HepG2 (cell line): ENCODE measurements around the gene SLC38A2. TPM values are rescaled to one million over a fixed set of nuclear protein-coding genes. Genes with fewer than 3 reads are reported as not detected.

ENCODE experiments used
- CBX5 ChIP-seq: sonication (generic); formaldehyde crosslinking; IDR thresholded peaks from 2 replicates; pipeline ENCODE4 v1.4.0; 2020; ENCODE audit warnings: missing genetic modification reagents, borderline replicate concordance
- FOXA1 ChIP-seq, 2 experiments: fragments of 450-650 bp in 1 of 2; sonication (generic) in 1 of 2; formaldehyde crosslinking in 1 of 2; IDR thresholded peaks; 2 replicates each; pipeline versions ENCODE4 v1.4.0 to v1.6.1; 2016 to 2020; ENCODE audit warnings: missing genetic modification reagents in 1 of 2
- KLF11 ChIP-seq: IDR thresholded peaks from 2 replicates; pipeline ENCODE4 v1.6.1; 2016; ENCODE audit warnings: missing compliant biosample characterization
- MEIS1 ChIP-seq: sonication (generic); formaldehyde crosslinking; IDR thresholded peaks from 2 replicates; pipeline ENCODE4 v1.9.0; 2021; ENCODE audit warnings: mild to moderate bottlenecking, missing genetic modification reagents, moderate library complexity, borderline replicate concordance
- MIER3 ChIP-seq: IDR thresholded peaks from 2 replicates; pipeline ENCODE4 v1.6.1; 2016; ENCODE audit warnings: missing compliant biosample characterization, borderline replicate concordance
- RBFOX2 ChIP-seq: fragments of 200-400 bp; formaldehyde crosslinking; IDR thresholded peaks from 2 replicates; pipeline ENCODE4 v1.6.1; 2017; ENCODE audit warnings: low read depth, mild to moderate bottlenecking, low read length
- TGIF2 ChIP-seq: IDR thresholded peaks from 2 replicates; pipeline ENCODE4 v1.6.1; 2016; ENCODE audit warnings: control low read depth, missing compliant biosample characterization
- ZNF510 ChIP-seq: sonication (generic); formaldehyde crosslinking; IDR thresholded peaks from 2 replicates; pipeline ENCODE4 v1.4.0; 2020; ENCODE audit warnings: low read depth, mild to moderate bottlenecking, missing genetic modification reagents
- polyA plus RNA-seq, 8 experiments: library from polyadenylated mRNA; depleted of rRNA in 3 of 8; stranded (reverse) in 7 of 8; unstranded in 1 of 8; fragments of >200 nt; fragmentation: Illumina TruSeq in 4 of 8; extraction: Trizol in 4 of 8; gene quantifications; 2 replicates each; pipeline versions ENCODE4 v1.2.1 to v1.2.3, GENCODE V29; 2011 to 2016; ENCODE audit warnings: low read depth in 4 of 8, missing spikeins in 1 of 8, mixed read lengths in 1 of 8; ENCODE audit not compliant: insufficient read depth in 1 of 8
- total RNA-seq, 5 experiments: library from RNA; depleted of rRNA; stranded (reverse); fragments of >200 nt; fragmentation: Illumina TruSeq; extraction: Trizol; gene quantifications; 2 replicates each; pipeline ENCODE4 v1.2.3, GENCODE V29; 2016; ENCODE audit warnings: low read depth in 1 of 5
- TF ChIP-seq, protein P1 (sequence below): IDR thresholded peaks from 2 replicates; pipeline ENCODE4 v1.6.1; 2016; ENCODE audit warnings: mild to moderate bottlenecking
- TF ChIP-seq, protein P2 (sequence below): sonication (generic); formaldehyde crosslinking; IDR thresholded peaks from 2 replicates; pipeline ENCODE4 v1.4.0; 2020; ENCODE audit warnings: missing genetic modification reagents
- TF ChIP-seq, protein P3 (sequence below): sonication (generic); formaldehyde crosslinking; IDR thresholded peaks from 2 replicates; pipeline ENCODE4 v1.4.0; 2020; ENCODE audit warnings: missing genetic modification reagents; ENCODE audit errors: not compliant biosample characterization
- TF ChIP-seq, protein P4 (sequence below): sonication (generic); formaldehyde crosslinking; IDR thresholded peaks from 2 replicates; pipeline ENCODE4 v1.8.0; 2022; ENCODE audit warnings: mild to moderate bottlenecking, missing genetic modification reagents, borderline replicate concordance
- TF ChIP-seq, protein P5 (sequence below): sonication (generic); formaldehyde crosslinking; IDR thresholded peaks from 2 replicates; pipeline ENCODE4 v1.4.0; 2020; ENCODE audit warnings: mild to moderate bottlenecking, missing genetic modification reagents
- TF ChIP-seq, protein P6 (sequence below): sonication (generic); formaldehyde crosslinking; IDR thresholded peaks from 2 replicates; pipeline ENCODE4 v1.9.0; 2021; ENCODE audit warnings: missing genetic modification reagents, borderline replicate concordance

The SLC38A2 gene
- total and polyA plus RNA-seq, 2 of the 13 experiments (the other 11 are each of a cell fraction or from before 2014, with no cell fraction given) = 368 to 880 TPM

DNA sequence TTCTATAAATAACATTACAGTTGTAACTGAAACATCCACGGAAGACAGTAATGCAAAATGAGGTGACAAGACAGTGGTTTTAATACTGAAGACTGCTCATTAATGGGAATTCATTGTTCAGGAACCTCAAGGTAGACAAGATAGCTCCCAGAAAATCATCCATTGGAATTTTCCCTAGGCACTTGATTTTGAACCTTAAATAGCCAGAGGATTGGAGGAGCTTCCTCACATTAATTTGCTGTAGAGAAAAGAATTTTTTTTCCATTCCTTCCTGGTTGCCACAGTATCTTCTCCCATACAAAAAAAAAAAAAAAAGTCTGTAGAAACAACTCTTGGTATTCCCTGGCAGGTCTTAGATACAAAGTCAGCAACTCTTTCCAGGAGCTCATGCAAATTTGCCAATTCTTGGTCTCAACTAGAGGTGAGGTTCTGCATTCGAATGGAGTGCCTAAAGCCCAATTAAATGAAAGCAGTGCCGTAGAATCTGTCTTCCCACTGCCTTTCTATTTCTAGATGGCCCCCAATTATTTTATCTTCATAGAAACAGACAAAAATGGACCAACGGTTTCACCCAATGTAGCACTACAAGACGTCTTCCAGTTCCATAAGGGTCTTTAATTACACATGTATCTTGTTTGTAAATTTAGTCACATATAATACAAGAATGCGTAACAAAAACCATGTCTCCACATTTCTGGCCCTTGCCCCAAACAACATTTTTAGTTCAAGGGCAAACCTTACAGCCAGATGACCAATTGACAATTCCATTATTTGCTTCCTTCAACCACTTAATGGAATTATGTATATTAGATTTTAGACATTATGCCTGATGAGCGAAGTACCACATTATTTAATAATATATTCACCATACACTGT, 13.5 kb downstream of the SLC38A2 start (continued):
- TF ChIP-seq, protein P1, sequence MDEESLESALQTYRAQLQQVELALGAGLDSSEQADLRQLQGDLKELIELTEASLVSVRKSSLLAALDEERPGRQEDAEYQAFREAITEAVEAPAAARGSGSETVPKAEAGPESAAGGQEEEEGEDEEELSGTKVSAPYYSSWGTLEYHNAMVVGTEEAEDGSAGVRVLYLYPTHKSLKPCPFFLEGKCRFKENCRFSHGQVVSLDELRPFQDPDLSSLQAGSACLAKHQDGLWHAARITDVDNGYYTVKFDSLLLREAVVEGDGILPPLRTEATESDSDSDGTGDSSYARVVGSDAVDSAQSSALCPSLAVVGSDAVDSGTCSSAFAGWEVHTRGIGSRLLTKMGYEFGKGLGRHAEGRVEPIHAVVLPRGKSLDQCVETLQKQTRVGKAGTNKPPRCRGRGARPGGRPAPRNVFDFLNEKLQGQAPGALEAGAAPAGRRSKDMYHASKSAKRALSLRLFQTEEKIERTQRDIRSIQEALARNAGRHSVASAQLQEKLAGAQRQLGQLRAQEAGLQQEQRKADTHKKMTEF (CRISPR knock-in tag) = peak; percentile 13; the same call in 1 of the 2 replicates
- TF ChIP-seq MIER3 = 0 out of 2 replicates have a peak, but pooled peaks have one; percentile 3
- TF ChIP-seq CBX5 (CRISPR knock-in tag) = no peak
- TF ChIP-seq TGIF2 = 0 out of 2 replicates have a peak, but pooled peaks have one; percentile 15
- TF ChIP-seq RBFOX2 = peak; percentile 79
- TF ChIP-seq, protein P2, sequence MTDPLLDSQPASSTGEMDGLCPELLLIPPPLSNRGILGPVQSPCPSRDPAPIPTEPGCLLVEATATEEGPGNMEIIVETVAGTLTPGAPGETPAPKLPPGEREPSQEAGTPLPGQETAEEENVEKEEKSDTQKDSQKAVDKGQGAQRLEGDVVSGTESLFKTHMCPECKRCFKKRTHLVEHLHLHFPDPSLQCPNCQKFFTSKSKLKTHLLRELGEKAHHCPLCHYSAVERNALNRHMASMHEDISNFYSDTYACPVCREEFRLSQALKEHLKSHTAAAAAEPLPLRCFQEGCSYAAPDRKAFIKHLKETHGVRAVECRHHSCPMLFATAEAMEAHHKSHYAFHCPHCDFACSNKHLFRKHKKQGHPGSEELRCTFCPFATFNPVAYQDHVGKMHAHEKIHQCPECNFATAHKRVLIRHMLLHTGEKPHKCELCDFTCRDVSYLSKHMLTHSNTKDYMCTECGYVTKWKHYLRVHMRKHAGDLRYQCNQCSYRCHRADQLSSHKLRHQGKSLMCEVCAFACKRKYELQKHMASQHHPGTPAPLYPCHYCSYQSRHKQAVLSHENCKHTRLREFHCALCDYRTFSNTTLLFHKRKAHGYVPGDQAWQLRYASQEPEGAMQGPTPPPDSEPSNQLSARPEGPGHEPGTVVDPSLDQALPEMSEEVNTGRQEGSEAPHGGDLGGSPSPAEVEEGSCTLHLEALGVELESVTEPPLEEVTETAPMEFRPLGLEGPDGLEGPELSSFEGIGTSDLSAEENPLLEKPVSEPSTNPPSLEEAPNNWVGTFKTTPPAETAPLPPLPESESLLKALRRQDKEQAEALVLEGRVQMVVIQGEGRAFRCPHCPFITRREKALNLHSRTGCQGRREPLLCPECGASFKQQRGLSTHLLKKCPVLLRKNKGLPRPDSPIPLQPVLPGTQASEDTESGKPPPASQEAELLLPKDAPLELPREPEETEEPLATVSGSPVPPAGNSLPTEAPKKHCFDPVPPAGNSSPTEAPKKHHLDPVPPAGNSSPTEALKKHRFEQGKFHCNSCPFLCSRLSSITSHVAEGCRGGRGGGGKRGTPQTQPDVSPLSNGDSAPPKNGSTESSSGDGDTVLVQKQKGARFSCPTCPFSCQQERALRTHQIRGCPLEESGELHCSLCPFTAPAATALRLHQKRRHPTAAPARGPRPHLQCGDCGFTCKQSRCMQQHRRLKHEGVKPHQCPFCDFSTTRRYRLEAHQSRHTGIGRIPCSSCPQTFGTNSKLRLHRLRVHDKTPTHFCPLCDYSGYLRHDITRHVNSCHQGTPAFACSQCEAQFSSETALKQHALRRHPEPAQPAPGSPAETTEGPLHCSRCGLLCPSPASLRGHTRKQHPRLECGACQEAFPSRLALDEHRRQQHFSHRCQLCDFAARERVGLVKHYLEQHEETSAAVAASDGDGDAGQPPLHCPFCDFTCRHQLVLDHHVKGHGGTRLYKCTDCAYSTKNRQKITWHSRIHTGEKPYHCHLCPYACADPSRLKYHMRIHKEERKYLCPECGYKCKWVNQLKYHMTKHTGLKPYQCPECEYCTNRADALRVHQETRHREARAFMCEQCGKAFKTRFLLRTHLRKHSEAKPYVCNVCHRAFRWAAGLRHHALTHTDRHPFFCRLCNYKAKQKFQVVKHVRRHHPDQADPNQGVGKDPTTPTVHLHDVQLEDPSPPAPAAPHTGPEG (CRISPR knock-in tag) = no peak
- TF ChIP-seq, protein P3, sequence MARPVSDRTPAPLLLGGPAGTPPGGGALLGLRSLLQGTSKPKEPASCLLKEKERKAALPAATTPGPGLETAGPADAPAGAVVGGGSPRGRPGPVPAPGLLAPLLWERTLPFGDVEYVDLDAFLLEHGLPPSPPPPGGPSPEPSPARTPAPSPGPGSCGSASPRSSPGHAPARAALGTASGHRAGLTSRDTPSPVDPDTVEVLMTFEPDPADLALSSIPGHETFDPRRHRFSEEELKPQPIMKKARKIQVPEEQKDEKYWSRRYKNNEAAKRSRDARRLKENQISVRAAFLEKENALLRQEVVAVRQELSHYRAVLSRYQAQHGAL (CRISPR knock-in tag) = no peak
- TF ChIP-seq, protein P4, sequence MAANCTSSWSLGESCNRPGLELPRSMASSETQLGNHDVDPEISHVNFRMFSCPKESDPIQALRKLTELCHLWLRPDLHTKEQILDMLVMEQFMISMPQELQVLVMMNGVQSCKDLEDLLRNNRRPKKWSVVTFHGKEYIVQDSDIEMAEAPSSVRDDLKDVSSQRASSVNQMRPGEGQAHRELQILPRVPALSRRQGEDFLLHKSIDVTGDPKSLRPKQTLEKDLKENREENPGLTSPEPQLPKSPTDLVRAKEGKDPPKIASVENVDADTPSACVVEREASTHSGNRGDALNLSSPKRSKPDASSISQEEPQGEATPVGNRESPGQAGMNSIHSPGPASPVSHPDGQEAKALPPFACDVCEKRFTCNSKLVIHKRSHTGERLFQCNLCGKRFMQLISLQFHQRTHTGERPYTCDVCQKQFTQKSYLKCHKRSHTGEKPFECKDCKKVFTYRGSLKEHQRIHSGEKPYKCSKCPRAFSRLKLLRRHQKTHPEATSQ (CRISPR knock-in tag) = no peak
- no peak for TF ChIP-seq ZNF510 (CRISPR knock-in tag)
- TF ChIP-seq, protein P5, sequence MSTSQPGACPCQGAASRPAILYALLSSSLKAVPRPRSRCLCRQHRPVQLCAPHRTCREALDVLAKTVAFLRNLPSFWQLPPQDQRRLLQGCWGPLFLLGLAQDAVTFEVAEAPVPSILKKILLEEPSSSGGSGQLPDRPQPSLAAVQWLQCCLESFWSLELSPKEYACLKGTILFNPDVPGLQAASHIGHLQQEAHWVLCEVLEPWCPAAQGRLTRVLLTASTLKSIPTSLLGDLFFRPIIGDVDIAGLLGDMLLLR (CRISPR knock-in tag) = no peak
- TF ChIP-seq KLF11 (CRISPR knock-in tag) = no peak
- TF ChIP-seq FOXA1 (IDR thresholded peaks at IDR 0.05) = no peak
- TF ChIP-seq FOXA1 (CRISPR knock-in tag; IDR thresholded peaks at IDR 0.05) = no peak
- TF ChIP-seq, protein P6, sequence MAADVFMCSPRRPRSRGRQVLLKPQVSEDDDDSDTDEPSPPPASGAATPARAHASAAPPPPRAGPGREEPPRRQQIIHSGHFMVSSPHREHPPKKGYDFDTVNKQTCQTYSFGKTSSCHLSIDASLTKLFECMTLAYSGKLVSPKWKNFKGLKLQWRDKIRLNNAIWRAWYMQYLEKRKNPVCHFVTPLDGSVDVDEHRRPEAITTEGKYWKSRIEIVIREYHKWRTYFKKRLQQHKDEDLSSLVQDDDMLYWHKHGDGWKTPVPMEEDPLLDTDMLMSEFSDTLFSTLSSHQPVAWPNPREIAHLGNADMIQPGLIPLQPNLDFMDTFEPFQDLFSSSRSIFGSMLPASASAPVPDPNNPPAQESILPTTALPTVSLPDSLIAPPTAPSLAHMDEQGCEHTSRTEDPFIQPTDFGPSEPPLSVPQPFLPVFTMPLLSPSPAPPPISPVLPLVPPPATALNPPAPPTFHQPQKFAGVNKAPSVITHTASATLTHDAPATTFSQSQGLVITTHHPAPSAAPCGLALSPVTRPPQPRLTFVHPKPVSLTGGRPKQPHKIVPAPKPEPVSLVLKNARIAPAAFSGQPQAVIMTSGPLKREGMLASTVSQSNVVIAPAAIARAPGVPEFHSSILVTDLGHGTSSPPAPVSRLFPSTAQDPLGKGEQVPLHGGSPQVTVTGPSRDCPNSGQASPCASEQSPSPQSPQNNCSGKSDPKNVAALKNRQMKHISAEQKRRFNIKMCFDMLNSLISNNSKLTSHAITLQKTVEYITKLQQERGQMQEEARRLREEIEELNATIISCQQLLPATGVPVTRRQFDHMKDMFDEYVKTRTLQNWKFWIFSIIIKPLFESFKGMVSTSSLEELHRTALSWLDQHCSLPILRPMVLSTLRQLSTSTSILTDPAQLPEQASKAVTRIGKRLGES (CRISPR knock-in tag) = no peak
- TF ChIP-seq MEIS1 (CRISPR knock-in tag) = no peak
